ENCODE measurements around the gene XRN1.
"Not testable (repeated sequence)": the region's sequence is repeated elsewhere in the genome, so short reads cannot be mapped to it uniquely, and the experiment has no call there.

XRN1 gene

DNA sequence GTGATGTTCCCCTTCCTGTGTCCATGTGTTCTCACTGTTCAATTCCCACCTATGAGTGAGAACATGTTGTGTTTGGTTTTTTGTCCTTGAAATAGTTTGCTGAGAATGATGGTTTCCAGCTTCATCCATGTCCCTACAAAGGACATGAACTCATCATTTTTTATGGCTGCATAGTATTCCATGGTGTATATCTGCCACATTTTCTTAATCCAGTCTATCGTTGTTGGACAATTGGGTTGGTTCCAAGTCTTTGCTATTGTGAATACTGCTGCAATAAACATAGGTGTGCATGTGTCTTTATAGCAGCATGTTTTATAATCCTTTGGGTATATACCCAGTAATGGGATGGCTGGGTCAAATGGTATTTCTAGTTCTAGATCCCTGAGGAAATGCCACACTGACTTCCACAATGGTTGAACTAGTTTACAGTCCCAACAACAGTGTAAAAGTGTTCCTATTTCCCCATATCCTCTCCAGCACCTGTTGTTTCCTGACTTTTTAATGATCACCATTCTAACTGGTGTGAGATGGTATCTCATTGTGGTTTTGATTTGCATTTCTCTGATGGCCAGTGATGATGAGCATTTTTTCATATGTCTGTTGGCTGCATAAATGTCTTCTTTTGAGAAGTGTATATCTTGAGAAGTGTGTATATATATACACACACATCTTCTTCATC, 123.4 kb downstream of the XRN1 start:
- DNase-seq, result not testable (repeated sequence)

DNA sequence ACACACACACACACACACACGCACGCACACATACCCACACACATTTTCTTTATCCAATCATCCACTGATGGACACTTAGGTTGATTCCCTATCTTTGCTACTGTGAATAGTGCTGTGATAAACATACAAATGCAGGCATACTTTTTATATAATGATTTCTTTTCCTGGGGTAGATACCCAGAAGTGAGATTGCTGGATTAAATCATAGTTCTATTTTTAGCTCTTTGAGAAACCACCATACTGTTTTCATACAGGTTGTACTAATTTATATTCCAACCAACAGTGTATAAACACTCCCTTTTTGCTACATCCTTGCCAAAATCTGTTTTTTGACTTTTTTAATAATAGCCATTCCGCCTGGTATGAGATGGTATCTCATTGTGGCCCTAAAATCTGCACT, 127.9 kb downstream of the XRN1 start:
- no peak for DNase-seq

DNA sequence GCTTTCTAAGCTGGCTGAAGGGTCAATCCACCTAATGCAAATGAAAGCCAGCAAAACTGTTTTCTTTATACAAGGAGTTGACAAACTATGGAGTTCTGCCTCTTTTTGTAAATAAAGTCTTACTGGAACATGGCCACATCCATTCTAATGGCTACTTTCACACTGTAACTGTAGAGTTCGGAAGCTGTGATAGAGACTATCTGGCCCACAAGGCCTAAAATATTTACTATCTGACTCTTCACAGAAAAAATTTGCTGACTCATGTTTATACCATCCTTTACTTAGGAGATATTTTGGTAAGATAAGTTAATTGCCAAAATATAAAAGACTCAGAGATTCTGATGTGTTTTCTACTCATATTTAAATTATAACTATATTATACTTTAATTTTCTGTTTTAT, 128.7 kb downstream of the XRN1 start:
- no peak for DNase-seq

DNA sequence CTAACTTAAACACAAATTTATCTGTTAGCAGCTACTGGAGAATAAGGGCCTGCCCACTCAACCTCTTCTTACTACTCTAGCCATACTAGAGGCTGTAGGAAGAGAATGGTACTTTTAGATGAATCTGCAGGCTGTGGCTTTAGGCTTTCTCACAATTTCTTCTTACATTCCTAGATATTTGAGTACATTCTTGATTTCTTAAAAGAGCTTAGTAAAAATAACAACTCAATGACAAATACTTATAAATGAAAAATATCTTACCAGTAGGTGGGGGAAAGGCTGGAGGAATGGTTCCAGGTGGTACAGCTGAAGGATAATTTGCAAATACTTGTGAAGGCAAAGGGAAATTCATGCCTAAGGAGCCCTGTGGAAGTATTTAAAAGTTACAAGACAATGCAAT, 129.5 kb downstream of the XRN1 start:
- no peak for DNase-seq

DNA sequence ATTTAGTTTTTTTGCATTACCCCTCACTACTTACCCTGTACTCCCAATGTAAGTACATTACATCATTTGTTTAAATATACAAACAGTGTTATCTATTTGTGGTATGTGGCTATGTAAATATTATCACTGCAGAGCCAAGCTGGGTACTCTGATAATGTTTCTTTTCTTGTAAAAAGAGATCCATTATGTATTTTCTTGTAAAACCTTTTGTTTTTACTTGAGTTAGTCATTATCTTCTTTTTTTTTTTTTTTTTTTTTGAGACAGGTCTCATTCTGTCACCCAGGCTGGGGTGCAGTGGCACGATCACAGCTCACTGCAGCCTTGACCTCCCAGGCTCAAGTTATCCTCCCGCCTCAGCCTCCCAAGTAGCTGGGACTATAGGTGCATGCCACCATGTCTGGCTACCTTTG, 131.9 kb downstream of the XRN1 start:
- not testable (repeated sequence) for DNase-seq

DNA sequence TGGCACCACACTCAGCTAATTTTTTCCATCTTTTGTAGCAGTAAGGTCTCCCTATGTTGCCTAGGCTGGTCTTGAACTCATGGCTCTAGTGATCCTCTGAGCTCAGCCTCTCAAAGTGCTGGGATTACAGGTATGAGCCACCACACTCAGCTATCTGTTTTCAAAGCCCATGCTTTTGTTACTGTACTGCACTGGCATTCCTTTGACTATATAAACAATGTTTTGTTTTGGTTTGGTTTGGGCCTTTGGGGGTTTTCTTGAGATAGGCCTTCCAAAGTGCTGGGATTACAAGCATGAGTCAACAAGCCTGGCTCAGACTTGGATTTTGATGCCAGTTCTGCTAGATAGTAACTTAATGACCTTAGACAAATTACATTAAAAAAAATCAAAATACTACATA, 132.8 kb downstream of the XRN1 start:
- DNase-seq, result no peak

DNA sequence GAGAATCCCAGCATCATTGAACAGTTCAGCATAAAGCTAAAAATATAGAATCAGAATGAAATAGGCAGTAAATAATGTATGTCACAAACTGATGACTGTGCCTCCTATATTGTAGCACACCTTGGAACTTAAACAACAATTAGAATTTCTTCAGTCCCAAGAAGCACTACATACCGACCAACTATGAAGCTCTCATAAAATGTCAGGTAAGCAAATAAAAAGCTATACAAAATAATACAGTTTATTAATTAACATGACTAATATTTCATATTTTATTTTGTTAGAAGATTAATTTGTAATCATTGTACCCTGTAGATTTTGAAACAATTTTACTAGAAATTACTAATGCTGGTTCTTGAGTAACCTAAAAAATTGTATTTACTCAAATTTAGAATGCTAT, 137.4 kb downstream of the XRN1 start:
- no peak for DNase-seq

DNA sequence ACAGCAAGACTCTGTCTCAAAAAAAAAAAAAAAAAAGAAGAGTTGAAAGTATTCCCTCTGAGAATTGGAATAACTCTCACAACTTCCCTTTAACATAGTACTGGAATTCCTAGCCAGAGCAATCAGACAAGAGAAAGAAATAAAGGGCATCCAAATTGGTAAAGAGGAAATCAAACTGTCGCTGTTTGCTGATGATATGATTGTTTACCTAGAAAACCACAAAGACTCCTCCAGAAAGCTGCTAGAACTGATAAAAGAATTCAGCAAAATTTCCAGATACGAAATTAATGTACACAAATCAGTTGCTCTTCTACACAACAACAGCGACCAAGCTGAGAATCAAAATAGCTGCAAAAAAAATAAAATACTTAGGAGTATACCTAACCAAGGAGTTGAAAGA, 145.0 kb downstream of the XRN1 start:
- DNase-seq, result not testable (repeated sequence)

DNA sequence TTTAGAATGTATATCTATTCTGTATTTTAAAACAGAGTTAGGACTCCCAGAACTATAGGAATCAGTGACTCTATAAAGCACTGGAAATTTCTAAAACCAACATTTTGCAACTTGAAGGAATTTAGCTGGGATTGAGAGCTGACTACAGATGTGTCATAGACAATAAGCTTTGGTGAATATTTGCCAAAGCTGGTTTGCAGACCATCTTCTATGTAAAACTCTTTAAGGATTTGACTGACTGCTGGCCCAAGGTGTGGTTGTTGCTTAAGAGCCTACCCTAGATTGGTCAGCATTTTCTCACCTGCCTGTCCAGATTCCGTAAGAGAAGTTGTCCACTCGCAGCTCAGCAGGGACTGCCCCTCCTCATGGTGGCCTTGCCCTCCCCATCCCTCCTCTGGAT, 149.2 kb downstream of the XRN1 start:
- DNase-seq, result no peak

DNA sequence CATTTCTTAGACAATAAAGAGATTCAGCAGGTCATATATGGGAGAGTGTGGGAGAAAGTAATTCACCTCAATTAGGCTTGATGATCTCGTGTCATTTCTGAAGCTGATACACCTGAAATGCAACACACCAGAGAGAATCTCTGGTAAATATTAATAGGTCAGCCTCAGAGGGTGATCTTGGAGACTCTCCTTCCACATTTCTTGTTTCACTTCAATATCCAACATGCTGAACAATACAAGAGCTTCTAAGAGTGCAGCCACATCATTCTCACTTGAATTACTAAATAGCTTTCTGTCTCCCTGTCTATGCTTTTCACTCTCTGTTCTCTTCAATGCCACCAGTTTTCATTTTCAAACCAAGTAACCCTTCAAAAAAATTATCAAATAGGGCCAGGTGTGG, 151.3 kb downstream of the XRN1 start:
- DNase-seq, result no peak

DNA sequence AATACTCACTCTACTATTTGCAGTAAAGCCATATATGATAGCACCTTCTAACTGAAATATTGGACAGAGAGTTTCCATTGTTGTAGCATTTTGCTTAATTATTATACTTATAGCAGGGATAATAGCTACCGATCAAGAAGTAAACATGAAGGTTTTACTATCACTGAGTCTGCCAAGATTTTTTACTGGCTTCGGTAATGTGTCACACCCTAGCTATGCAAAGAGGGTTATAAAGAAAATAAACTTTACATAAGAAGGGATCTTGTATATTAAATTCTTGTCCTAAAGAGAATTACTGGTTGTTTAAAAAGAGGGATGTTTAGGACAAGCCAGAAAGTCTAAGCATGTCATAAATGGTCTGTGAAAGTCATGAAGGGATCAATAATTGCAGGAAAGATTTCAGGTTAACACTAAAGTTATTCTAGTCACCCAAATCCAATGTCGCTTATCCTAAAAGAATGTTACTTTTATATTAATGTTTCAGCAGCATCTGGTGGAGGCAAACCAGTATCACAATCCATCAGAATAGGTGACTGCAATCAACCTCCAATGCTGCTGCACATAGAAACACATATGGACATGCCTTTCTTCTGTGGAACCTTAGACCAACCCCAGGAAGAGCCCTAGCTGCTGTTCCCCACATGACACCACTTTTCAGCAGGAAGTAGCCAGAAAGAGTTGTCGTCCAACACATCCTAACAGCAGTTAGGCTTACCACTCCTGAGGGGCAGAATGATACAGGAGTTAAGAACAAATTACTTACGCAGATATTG, 159.8 kb downstream of the XRN1 start:
- no peak for DNase-seq

DNA sequence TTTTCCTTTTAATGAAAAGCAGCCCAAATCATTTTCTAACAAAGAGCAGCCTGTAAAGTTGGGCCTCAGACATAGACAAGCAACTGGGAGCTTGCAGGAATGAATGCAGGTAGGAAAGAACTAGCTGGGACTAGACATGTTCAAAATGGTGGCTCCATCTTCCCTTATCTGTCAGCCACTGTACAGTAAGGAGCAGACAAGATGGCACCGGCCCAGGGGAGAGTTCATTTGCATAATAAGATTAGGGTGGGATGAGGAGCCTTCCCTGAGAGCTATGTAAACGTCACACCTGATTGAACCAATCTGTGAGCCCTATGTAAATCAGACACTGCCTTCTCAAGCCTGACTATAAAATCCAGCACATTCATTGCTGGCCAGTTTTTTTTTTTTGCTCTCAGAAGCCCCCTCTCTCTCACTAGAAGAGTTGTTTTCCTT, 162.7 kb downstream of the XRN1 start:
- no peak for DNase-seq

DNA sequence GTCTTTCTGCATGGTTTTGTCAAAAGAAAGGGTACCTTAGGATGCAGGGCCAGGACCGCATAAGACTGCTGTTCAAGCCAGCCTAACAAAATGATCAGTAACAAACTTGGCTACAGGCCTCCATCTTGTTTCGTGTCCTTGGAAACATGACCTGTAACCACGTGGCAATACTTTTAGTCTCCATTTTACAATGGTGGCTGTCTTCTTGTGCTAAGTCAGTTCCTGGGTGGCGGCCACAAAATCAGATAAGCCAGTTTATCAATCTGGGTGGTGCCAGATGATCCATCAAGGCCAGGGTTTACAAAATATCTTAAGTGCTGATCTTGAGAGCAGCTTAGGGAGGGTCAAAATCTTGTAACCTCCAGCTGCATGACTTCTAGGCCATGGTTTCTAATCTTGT, 165.3 kb downstream of the XRN1 start:
- DNase-seq, result no peak

DNA sequence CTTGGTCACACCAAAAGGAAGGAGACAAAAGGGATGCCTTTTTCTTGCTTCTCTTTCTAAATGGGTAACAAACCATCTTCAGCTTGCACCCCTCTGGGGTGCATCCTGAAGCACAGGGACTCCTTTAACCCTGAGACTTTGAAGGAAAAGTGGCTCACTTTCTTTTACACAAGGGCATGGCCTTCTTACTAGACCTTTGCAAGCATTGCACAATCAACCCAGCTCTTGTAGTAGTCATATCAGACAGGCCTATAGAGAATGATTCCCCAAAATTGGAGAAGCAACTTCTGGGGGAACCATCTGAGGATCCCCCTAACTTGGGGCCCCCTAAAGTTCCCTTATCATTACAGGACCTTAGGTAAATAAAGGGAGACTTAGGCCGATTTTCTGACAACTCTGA, 166.4 kb downstream of the XRN1 start:
- DNase-seq, result no peak

DNA sequence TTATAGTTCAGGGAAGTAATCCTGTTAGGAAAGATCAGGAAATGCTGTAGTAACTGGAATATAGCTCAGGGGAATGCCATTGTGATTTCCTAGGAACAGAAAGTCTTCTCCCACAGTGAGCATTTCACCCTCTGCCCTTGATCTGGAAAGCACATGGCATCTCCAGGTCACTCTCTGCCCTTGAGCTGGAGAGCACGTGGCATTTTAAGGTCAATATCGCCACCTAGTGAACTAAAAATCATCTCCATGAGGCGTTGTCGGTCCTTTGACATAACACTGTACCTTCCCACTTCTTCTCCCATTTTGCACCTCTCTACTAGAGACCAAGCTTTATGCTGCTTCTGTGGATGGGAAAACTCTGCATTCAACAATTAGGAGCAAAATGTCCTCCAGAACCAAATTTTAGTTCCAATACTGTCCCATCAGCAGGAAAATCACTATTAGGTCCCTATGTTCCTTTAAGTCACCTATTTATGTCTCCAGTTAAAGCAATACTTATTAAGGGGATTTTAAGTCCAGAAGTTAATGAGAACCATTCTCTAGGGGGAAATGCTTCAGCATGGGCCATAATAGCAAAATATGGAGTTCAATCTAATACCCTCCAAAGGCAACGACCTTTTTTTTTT, 167.8 kb downstream of the XRN1 start:
- DNase-seq, result peak; percentile 86

DNA sequence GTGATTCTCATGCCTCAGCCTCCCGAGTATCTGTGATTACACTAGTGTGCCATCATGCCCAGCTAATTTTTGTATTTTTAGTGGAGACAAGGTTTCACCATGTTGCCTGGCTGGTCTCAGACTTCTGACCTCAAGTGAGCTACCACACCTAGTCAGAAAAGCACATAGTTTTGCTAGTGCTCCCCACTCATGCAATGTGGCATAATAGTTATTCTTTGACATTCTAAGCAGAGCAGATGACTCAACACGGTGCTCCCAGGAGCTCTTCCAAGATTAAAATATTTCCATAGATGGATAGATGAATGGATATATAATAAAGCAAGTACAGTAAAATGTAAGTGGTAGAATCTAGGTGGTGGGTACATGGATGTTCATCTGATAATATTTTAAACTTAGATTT, 169.4 kb downstream of the XRN1 start:
- no peak for DNase-seq

DNA sequence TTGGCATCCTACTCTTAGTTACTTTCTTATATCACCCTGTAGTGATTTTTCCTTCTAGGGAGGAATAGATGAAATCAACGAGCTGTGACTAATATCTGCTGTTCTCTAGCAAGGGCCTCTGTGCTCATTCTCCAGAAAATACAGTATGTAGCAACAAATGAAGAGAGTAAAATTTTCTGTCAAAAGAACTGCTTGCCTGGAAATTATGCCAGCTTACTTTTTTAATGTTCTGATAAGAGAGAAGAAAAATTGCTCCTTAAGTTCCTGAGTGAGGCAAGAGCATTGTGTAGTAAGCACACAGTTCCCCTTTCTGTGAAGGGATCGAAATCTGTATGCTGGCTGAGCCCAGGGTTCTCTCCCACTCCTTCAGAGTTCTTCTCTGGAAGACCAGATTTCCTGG, 171.1 kb downstream of the XRN1 start:
- no peak for DNase-seq

DNA sequence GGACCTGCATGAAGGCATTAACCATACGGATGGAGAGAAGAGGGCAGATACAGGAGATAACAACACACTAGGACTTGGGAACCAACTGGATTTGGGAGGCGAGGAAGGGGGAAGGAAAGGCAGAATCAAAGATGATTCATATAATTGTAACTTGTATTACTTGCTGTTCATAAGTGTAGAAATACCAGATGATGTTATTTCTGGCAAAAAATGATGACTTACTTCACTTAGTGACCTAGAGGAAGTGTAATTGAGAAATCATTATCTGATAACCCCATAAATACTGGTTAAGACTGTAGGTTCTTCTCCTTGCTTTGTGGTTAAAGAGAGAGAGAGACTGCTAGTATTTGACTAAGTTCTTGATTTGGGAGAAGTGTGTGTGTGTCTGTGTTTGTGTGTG, 172.0 kb downstream of the XRN1 start:
- no peak for DNase-seq

DNA sequence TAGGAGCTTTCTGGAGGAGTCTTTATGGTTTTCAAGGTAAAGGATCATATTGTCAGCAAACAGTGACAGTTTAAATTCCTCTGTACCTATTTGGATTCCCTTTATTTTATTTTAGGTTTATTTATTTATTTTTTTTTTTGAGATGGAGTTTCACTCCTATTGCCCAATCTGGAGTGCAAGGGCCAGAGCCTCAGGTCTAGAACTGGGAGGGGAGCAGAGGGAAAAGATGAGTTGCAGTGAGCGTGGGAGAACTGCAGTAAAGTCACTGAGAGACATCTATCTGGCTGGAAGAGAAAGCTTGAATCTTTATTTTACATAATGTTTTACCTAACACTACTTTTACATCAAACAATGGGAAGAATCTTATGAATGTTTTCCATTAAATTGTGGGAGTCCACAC, 172.9 kb downstream of the XRN1 start:
- no peak for DNase-seq

DNA sequence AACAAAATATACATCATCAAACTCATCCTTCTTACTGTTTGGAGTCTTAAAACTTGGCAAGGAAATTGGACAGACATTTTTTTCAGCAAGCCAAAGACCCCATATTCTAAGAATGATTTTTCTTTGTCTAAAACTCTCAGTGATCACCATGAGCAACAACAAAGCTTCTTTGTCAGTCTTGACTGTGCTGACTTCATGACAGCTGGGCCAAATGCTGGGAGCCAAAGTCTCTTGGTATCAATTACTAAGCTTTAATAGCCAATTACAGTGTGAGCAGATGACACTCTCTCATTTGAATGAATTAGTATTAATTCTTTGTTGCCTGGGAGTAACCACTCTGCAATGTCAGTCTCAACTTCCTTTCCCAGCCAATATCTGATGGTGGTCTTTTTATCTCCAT, 174.3 kb downstream of the XRN1 start:
- DNase-seq, result no peak

DNA sequence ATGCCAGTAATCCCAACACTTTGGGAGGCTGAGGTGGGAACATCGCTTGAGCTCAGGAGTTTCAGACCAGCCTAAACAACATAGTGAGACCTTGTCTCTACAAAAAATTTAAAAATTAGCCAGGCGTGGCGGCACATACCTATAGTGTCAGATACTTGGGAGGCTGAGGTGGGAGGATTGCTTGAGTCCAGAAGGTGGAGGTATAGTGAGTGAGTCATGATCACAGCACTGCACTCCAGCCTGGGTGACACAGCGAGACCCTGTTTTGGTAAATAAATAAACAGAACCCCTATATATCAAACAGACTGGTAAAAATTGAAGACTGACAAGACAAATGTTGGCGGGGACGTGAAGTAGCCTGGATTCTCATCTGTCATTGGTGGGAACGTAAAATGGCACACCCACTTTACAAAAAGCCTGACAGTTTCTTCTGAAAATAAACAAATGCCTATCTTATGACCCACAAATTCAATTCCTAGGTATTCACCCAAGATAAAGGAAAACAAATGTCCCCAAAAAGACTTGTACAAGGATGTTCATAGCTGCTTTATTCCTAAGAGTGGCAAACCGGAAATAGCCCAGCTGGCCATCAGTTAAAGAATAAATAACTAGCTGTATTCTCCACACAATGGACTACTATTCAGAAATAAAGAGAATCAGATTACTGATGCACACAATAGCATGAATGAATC, 175.5 kb downstream of the XRN1 start:
- no peak for DNase-seq

DNA sequence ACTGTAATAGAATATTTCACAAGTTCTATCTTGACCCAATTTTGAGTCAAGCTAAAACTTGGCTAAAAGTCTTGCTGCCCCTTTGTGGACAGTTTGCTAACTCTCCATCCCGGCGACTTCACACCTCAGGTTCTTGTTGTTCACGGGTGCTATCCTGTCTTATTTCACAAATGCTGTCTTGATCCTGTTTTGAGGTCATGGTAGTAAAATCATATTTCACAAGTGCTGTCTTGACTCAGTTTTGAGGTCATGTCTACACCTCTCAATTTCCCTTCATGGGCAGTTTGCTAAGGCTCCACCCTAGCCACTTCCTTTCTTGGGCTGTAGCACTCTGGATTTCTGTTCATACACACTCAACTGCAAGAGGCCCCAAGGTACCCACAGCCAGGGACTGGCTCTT, 177.4 kb downstream of the XRN1 start:
- DNase-seq, result no peak

DNA sequence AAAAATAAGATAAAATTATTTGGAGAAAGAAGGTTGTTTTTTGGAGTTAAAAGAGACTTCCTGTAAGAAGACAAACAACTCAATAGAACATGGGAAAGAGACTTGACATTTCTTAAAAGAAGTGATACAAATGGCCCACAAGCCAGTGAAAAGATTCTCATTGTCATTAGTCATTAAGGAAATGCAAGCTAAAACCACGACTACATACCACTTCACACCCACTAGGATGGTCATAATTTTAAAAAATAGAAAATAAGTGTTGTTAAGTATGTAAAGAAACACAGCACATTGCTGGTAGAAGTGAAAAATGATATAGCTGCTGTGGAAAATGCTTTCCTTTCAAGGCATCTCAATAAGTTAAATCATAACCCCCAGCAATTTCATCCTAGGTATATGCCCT, 178.1 kb downstream of the XRN1 start:
- DNase-seq, result no peak

DNA sequence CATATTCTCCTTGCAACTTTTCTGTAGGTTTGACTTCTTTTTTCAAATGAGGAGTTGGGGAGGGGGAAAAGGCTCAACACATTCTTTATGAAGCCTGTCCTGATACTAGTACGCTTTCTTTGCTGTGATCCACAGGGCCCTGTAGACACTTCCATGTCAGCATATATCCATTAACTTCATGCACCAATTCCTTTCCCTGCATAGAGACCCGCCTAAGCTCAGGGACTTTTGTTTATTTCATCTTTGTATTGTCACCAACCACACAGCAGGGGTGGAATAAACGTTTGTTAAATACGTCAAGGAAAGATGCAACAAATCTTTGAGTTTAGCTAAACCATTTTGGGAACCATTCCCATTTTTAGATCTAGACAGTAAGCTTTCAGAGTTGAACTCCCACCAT, 179.4 kb downstream of the XRN1 start:
- DNase-seq, result no peak

Data from NCI-H1694 treated with DMSO at 0.1 percent for 48 hours (cell line).